GM23338 (cell line): ENCODE measurements around the gene FMN1. TPM values are rescaled to one million over a fixed set of nuclear protein-coding genes. Genes with fewer than 3 reads are reported as not detected.

ENCODE experiments used
- ATAC-seq: fragments of 200-7000 bp; cut with Tn5 transposase; 3 replicates; pipeline ENCODE4 v1.9.1; 2020
- DNase-seq: peaks from one replicate; pipeline ENCODE4 v3.0.0-alpha.2; 2015; ENCODE audit warnings: low spot score
- H2AFZ ChIP-seq: fragments of 200-600 bp; sonication (generic); 2 replicates; pipeline ENCODE4 v1.8.0; 2016; ENCODE audit warnings: antibody characterized with exemption, mild to moderate bottlenecking, moderate library complexity
- H3F3A ChIP-seq: fragments of 200-600 bp; sonication (generic); replicated peaks from 2 replicates; pipeline ENCODE4 v1.8.0; 2017; ENCODE audit warnings: antibody characterized with exemption, mixed run types, low read depth
- H3K27ac ChIP-seq: fragments of 200-600 bp; sonication (generic); 2 replicates; pipeline ENCODE4 v1.6.1; 2016; ENCODE audit warnings: low read depth
- H3K27me3 ChIP-seq: fragments of 200-600 bp; sonication (generic); 2 replicates; pipeline ENCODE4 v1.8.0; 2016; ENCODE audit warnings: mild to moderate bottlenecking, mixed run types, moderate library complexity; ENCODE audit not compliant: insufficient read depth
- H3K36me3 ChIP-seq: fragments of 200-600 bp; sonication (generic); 2 replicates; pipeline ENCODE4 v1.8.0; 2016; ENCODE audit warnings: mild to moderate bottlenecking; ENCODE audit not compliant: insufficient read depth
- H3K4me1 ChIP-seq: fragments of 200-600 bp; sonication (generic); 2 replicates; pipeline ENCODE4 v1.8.0; 2016; ENCODE audit warnings: mild to moderate bottlenecking, moderate library complexity; ENCODE audit not compliant: insufficient read depth
- H3K4me2 ChIP-seq: fragments of 200-600 bp; sonication (generic); 2 replicates; pipeline ENCODE4 v1.7.1; 2017; ENCODE audit warnings: mixed run types
- H3K4me3 ChIP-seq: fragments of 200-600 bp; sonication (generic); 2 replicates; pipeline ENCODE4 v1.6.1; 2016; ENCODE audit warnings: mixed run types
- H3K79me2 ChIP-seq: fragments of 200-600 bp; sonication (generic); replicated peaks from 2 replicates; pipeline ENCODE4 v1.8.0; 2017; ENCODE audit warnings: mild to moderate bottlenecking; ENCODE audit not compliant: insufficient read depth
- H3K9me2 ChIP-seq: fragments of 200-600 bp; sonication (generic); 2 replicates; pipeline ENCODE4 v1.8.0; 2017; ENCODE audit not compliant: insufficient read depth
- H4K20me1 ChIP-seq: fragments of 200-600 bp; sonication (generic); replicated peaks from 2 replicates; pipeline ENCODE4 v1.8.0; 2017; ENCODE audit warnings: mild to moderate bottlenecking; ENCODE audit not compliant: insufficient read depth
- H3K27ac Mint-ChIP-seq: 2 replicates; pipeline ENCODE4 v1.8.0; 2020; ENCODE audit warnings: inconsistent platforms, mild to moderate bottlenecking, moderate library complexity, mixed read lengths
- H3K27me3 Mint-ChIP-seq: 3 replicates; pipeline ENCODE4 v1.8.0; 2022; ENCODE audit warnings: low read depth, mild to moderate bottlenecking, moderate library complexity, mixed read lengths, inconsistent platforms; ENCODE audit not compliant: insufficient read depth, poor library complexity
- H3K36me3 Mint-ChIP-seq: 3 replicates; pipeline ENCODE4 v1.8.0; 2021; ENCODE audit warnings: low read depth, mild to moderate bottlenecking, inconsistent platforms, moderate library complexity, mixed read lengths
- H3K4me1 Mint-ChIP-seq: 3 replicates; pipeline ENCODE4 v1.8.0; 2020; ENCODE audit warnings: mild to moderate bottlenecking, inconsistent platforms, mixed read lengths
- H3K4me3 Mint-ChIP-seq: 3 replicates; pipeline ENCODE4 v1.8.0; 2021; ENCODE audit warnings: moderate library complexity, mild to moderate bottlenecking, inconsistent platforms, mixed read lengths
- H3K9me3 Mint-ChIP-seq: 3 replicates; pipeline ENCODE4 v1.8.0; 2020; ENCODE audit warnings: moderate library complexity, mild to moderate bottlenecking, inconsistent platforms, mixed read lengths
- CTCF ChIP-seq, 2 experiments: fragments of 200-600 bp in 1 of 2; sonication (generic) in 1 of 2; conservative IDR thresholded peaks; 2 replicates each; pipeline versions ENCODE4 v1.5.1 to v1.6.1; 2016 to 2017; ENCODE audit warnings: antibody characterized with exemption in 2 of 2, low read depth in 2 of 2, mild to moderate bottlenecking in 2 of 2, moderate library complexity in 1 of 2
- ETS1 ChIP-seq: IDR thresholded peaks from 2 replicates; pipeline ENCODE4 v1.6.1; 2016; ENCODE audit warnings: antibody characterized with exemption
- EZH2 ChIP-seq: fragments of 200-600 bp; sonication (generic); IDR thresholded peaks from one replicate; pipeline ENCODE4 v1.8.0; 2017; ENCODE audit warnings: antibody characterized with exemption, mild to moderate bottlenecking, low read depth; ENCODE audit not compliant: unreplicated experiment
- EZH2phosphoT487 ChIP-seq: fragments of 200-600 bp; sonication (generic); IDR thresholded peaks from one replicate; pipeline ENCODE4 v1.8.1; 2018; ENCODE audit warnings: antibody characterized with exemption; ENCODE audit not compliant: unreplicated experiment
- JUNB ChIP-seq: IDR thresholded peaks from one replicate; pipeline ENCODE4 v1.6.1; 2016; ENCODE audit warnings: antibody characterized with exemption; ENCODE audit not compliant: unreplicated experiment
- NANOG ChIP-seq: IDR thresholded peaks from 2 replicates; pipeline ENCODE4 v1.6.1; 2016; ENCODE audit warnings: antibody characterized with exemption, borderline replicate concordance
- POLR2AphosphoS5 ChIP-seq: IDR thresholded peaks from 2 replicates; pipeline ENCODE4 v1.6.1; 2016; ENCODE audit warnings: antibody characterized with exemption, low read depth
- REST ChIP-seq: IDR thresholded peaks from one replicate; pipeline ENCODE4 v1.6.1; 2018; ENCODE audit warnings: antibody characterized with exemption; ENCODE audit not compliant: unreplicated experiment
- STAT1 ChIP-seq: IDR thresholded peaks from one replicate; pipeline ENCODE4 v1.6.1; 2016; ENCODE audit warnings: antibody characterized with exemption; ENCODE audit not compliant: unreplicated experiment
- ZNF114 ChIP-seq: fragments of 250-450 bp; sonication (Bioruptor Pico); IDR thresholded peaks from 2 replicates; pipeline ENCODE4 v1.5.0; 2020; ENCODE audit warnings: mild to moderate bottlenecking, moderate library complexity
- ZNF331 ChIP-seq: fragments of 250-450 bp; sonication (Bioruptor Pico); IDR thresholded peaks from 2 replicates; pipeline ENCODE4 v1.5.0; 2020; ENCODE audit warnings: low read depth, mild to moderate bottlenecking, moderate library complexity
- polyA plus RNA-seq: library from polyadenylated mRNA; unstranded; fragments of >200 nt; fragmentation: Nextera tagmentation; extraction: Ambion mirVana; gene quantifications from 2 replicates; pipeline ENCODE4 v1.2.1, GENCODE V29; 2016
- total RNA-seq: library from RNA; depleted of rRNA; stranded (reverse); fragments of >200 nt; shearing (Covaris generic); gene quantifications from 2 replicates; pipeline ENCODE4 v1.2.3, GENCODE V29; 2014

FMN1 gene
- total and polyA plus RNA-seq, 2 experiments from 2014 or later, result 1.2 to 1.6 TPM

GRCh38 chr15:33138000-33138399 is 56.5 kb downstream of the FMN1 start:
- Mint-ChIP-seq H3K36me3 (no peaks in the 10 kb centered on the region), H3K27me3 (peaks cover 2% of the 10 kb centered on the region), H3K9me3 (no peaks in the 10 kb centered on the region), H3K4me3 (no peak overlapping the region), H3K4me1 (no peaks in the 10 kb centered on the region), H3K27ac (no peak overlapping the region)
- H3K79me2 ChIP-seq, result no peaks in the 10 kb centered on the region
- no peak for ATAC-seq
- H3F3A ChIP-seq, result no peaks in the 10 kb centered on the region
- no peaks in the 10 kb centered on the region for H4K20me1 ChIP-seq
- no peak overlapping the region for H3K4me3 ChIP-seq
- H2AFZ ChIP-seq, result no peak overlapping the region
- no peaks in the 10 kb centered on the region for H3K9me2 ChIP-seq
- no peak overlapping the region for H3K27ac ChIP-seq
- H3K36me3 ChIP-seq, result no peaks in the 10 kb centered on the region
- no peak overlapping the region for H3K4me2 ChIP-seq
- no peaks in the 10 kb centered on the region for H3K27me3 ChIP-seq
- no peaks in the 10 kb centered on the region for H3K4me1 ChIP-seq
- DNase-seq, result no peak
- TF ChIP-seq EZH2, result no peak

- DNase-seq, result no peak
- no peaks in the 10 kb centered on the region for H3K9me2 ChIP-seq
- ATAC-seq, result no peak
- H3K27me3 ChIP-seq, result no peaks in the 10 kb centered on the region
- no peaks in the 10 kb centered on the region; the same call in 1 of the 2 replicates for H3K4me1 ChIP-seq
- H3K79me2 ChIP-seq, result no peaks in the 10 kb centered on the region
- no peaks in the 10 kb centered on the region for H3K36me3 Mint-ChIP-seq
- H3K4me1 Mint-ChIP-seq, result no peaks in the 10 kb centered on the region
- no peaks in the 10 kb centered on the region for H3K36me3 ChIP-seq
- no peak overlapping the region for H3K4me2 ChIP-seq
- H4K20me1 ChIP-seq, result no peaks in the 10 kb centered on the region
- no peak overlapping the region for H3K4me3 ChIP-seq
- H3K27ac ChIP-seq, result no peak overlapping the region
- no peaks in the 10 kb centered on the region for H3K9me3 Mint-ChIP-seq
- H2AFZ ChIP-seq, result no peak overlapping the region
- no peak overlapping the region for H3K4me3 Mint-ChIP-seq
- no peak overlapping the region for H3K27ac Mint-ChIP-seq
- no peaks in the 10 kb centered on the region for H3F3A ChIP-seq
- H3K27me3 Mint-ChIP-seq, result peaks cover 2% of the 10 kb centered on the region
- no peak for TF ChIP-seq NANOG
- no peak for TF ChIP-seq CTCF (conservative IDR thresholded peaks at IDR 0.05; ENCODE audit: low read depth in 2 of 2)
- TF ChIP-seq STAT1, result no peak
- no peak for TF ChIP-seq ZNF331
- no peak for TF ChIP-seq JUNB
- no peak for TF ChIP-seq EZH2phosphoT487
- no peak for TF ChIP-seq ZNF114 (CRISPR knock-in tag)
- no peak for TF ChIP-seq REST
- TF ChIP-seq ETS1, result no peak
- no peak for TF ChIP-seq POLR2AphosphoS5
Observed at GRCh38 chr15:33137101-33137500, 57.4 kb downstream of the FMN1 start.
